Smooth muscle cell (in vitro differentiated cells): Measurements from ENCODE around the gene FOXF1. TPM values are rescaled to one million over a fixed set of nuclear protein-coding genes. Genes with fewer than 3 reads are reported as not detected.

Experiments used
- DNase-seq: peaks from one replicate; lab custom pipeline; 2025; ENCODE audit not compliant: unreplicated experiment; lab: John Stamatoyannopoulos, UW
- H2AFZ ChIP-seq: fragments of 200-600 bp; sonication (generic); 2 replicates; pipeline ENCODE4 v1.6.0; 2016; ENCODE audit warnings: antibody characterized with exemption, low read depth, mild to moderate bottlenecking
- H3F3A ChIP-seq: fragments of 200-600 bp; sonication (generic); 2 replicates; pipeline ENCODE4 v1.6.0; 2017; ENCODE audit warnings: antibody characterized with exemption, low read depth
- H3K27ac ChIP-seq: fragments of 200-600 bp; sonication (generic); 2 replicates; pipeline ENCODE4 v1.5.1; 2016; ENCODE audit warnings: low read depth, mild to moderate bottlenecking
- H3K27me3 ChIP-seq: fragments of 200-600 bp; sonication (generic); 2 replicates; pipeline ENCODE4 v1.6.1; 2016; ENCODE audit warnings: low read depth, mild to moderate bottlenecking
- H3K36me3 ChIP-seq: fragments of 200-600 bp; sonication (generic); 2 replicates; pipeline ENCODE4 v1.5.1; 2016; ENCODE audit warnings: low read depth
- H3K4me1 ChIP-seq: fragments of 200-600 bp; sonication (generic); 2 replicates; pipeline ENCODE4 v1.5.1; 2016; ENCODE audit warnings: low read depth
- H3K4me2 ChIP-seq: fragments of 200-600 bp; sonication (generic); 2 replicates; pipeline ENCODE4 v1.6.0; 2016; ENCODE audit warnings: mild to moderate bottlenecking
- H3K4me3 ChIP-seq: fragments of 200-600 bp; sonication (generic); 2 replicates; pipeline ENCODE4 v1.5.1; 2016; ENCODE audit warnings: mild to moderate bottlenecking
- H3K79me2 ChIP-seq: fragments of 200-600 bp; sonication (generic); 2 replicates; pipeline ENCODE4 v1.6.0; 2016; ENCODE audit warnings: low read depth, mild to moderate bottlenecking
- H3K9ac ChIP-seq: fragments of 200-600 bp; sonication (generic); 2 replicates; pipeline ENCODE4 v1.6.0; 2016; ENCODE audit warnings: low read depth
- H3K9me3 ChIP-seq: fragments of 200-600 bp; sonication (generic); replicated peaks from 2 replicates; pipeline ENCODE4 v1.5.1; 2016; ENCODE audit warnings: low read depth
- H4K20me1 ChIP-seq: fragments of 200-600 bp; sonication (generic); 2 replicates; pipeline ENCODE4 v1.6.0; 2016; ENCODE audit warnings: low read depth
- WGBS: methylation state at CpG from one replicate; pipeline ENCODE4 v1.1.7; 2016; ENCODE audit warnings: low lambda C conversion rate; 5-methylcytosine and 5-hydroxymethylcytosine counted together
- polyA plus RNA-seq: library from polyadenylated mRNA; unstranded; fragments of >200 nt; fragmentation: Nextera tagmentation; extraction: Ambion mirVana; gene quantifications from 2 replicates; pipeline ENCODE4 v1.2.1, GENCODE V29; 2016
- total RNA-seq: library from RNA; depleted of rRNA; stranded (reverse); fragments of >200 nt; gene quantifications from 2 replicates; pipeline ENCODE4 v1.2.3, GENCODE V29; 2014
- TF ChIP-seq, protein P1 (sequence below): fragments of 200-600 bp; sonication (generic); IDR thresholded peaks from 2 replicates; pipeline ENCODE4 v1.5.1; 2017; ENCODE audit warnings: borderline replicate concordance, mild to moderate bottlenecking, antibody characterized with exemption; ENCODE audit not compliant: insufficient read depth, poor library complexity, severe bottlenecking

FOXF1 gene
- total RNA-seq (15.6 and 24.7 TPM in 2 replicates), polyA plus RNA-seq (30.5 and 31.5 TPM in 2 replicates)

DNA sequence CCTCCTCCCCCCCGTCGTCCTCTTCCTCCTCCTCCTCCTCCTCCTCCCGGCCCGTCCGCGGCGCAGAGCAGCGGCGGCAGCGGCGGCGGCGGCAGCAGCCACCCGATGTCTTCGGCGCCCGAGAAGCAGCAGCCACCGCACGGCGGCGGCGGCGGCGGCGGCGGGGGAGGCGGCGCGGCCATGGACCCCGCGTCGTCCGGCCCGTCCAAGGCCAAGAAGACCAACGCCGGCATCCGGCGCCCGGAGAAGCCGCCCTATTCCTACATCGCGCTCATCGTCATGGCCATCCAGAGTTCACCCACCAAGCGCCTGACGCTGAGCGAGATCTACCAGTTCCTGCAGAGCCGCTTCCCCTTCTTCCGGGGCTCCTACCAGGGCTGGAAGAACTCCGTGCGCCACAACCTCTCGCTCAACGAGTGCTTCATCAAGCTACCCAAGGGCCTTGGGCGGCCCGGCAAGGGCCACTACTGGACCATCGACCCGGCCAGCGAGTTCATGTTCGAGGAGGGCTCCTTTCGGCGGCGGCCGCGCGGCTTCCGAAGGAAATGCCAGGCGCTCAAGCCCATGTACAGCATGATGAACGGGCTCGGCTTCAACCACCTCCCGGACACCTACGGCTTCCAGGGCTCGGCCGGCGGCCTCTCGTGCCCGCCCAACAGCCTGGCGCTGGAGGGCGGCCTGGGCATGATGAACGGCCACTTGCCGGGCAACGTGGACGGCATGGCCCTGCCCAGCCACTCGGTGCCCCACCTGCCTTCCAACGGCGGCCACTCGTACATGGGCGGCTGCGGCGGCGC, at the start of gene FOXF1:
Gene FOXF1, plus strand, starts transcription at position 63 of the 797 bp plus-strand sequence. Its CDS starts 43 bp downstream, at position 106.
- H3K27ac ChIP-seq: peak within 1 kb of the TSS; percentile 83
- peaks cover 11% of the 10 kb centered on the region for H3F3A ChIP-seq
- peaks cover 73% of the 10 kb centered on the region for H3K27me3 ChIP-seq
- peak within 1 kb of the TSS; percentile 73 for H3K4me3 ChIP-seq
- peak; percentile 72 for DNase-seq
- peak within 1 kb of the TSS; percentile 39 for H2AFZ ChIP-seq
- H3K4me1 ChIP-seq: peaks cover 13% of the 10 kb centered on the region
- H3K36me3 ChIP-seq: no peaks in the 10 kb centered on the region
- peaks cover 52% of the 10 kb centered on the region for H4K20me1 ChIP-seq
- no peaks in the 10 kb centered on the region for H3K9me3 ChIP-seq
- peak within 1 kb of the TSS; percentile 89 for H3K4me2 ChIP-seq
- WGBS: 2% methylated on average over 72 of the region's 89 CpGs
- H3K9ac ChIP-seq: peak within 1 kb of the TSS; percentile 85
- TF ChIP-seq, protein P1, sequence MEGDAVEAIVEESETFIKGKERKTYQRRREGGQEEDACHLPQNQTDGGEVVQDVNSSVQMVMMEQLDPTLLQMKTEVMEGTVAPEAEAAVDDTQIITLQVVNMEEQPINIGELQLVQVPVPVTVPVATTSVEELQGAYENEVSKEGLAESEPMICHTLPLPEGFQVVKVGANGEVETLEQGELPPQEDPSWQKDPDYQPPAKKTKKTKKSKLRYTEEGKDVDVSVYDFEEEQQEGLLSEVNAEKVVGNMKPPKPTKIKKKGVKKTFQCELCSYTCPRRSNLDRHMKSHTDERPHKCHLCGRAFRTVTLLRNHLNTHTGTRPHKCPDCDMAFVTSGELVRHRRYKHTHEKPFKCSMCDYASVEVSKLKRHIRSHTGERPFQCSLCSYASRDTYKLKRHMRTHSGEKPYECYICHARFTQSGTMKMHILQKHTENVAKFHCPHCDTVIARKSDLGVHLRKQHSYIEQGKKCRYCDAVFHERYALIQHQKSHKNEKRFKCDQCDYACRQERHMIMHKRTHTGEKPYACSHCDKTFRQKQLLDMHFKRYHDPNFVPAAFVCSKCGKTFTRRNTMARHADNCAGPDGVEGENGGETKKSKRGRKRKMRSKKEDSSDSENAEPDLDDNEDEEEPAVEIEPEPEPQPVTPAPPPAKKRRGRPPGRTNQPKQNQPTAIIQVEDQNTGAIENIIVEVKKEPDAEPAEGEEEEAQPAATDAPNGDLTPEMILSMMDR: no peak
- H3K79me2 ChIP-seq: peaks cover 51% of the 10 kb centered on the region

DNA sequence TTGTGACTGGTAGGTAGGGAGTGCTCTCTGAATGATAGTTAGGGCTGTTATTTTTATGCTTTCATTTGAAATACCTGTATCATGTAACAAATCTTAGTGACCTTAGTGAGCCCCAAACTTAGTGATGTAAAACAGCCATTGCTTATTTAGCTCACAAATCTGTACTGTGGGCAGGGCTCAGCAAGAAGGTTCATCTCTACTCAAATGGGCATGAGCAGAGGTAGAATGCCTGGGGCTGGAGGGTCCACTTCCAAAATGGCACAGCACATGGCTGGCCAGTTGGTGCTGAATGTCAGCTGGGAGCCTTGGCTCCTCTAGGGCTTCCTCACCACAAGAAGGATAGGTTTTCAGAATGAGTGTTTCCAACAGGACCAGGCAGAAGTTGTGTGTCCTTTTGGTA, 49.3 kb upstream of the FOXF1 start:
- no peak for DNase-seq
- TF ChIP-seq, protein P1: no peak
- Histone ChIP-seq H3K9me3 (no peaks in the 10 kb centered on the region), H3F3A (peaks cover 8% of the 10 kb centered on the region), H2AFZ (no peak overlapping the region), H3K27ac (no peak overlapping the region), H3K79me2 (no peaks in the 10 kb centered on the region), H3K36me3 (no peaks in the 10 kb centered on the region), H3K27me3 (no peaks in the 10 kb centered on the region), H3K4me2 (no peak overlapping the region), H3K4me3 (no peak overlapping the region), H4K20me1 (no peaks in the 10 kb centered on the region), H3K4me1 (no peaks in the 10 kb centered on the region), H3K9ac (no peak overlapping the region)

DNA sequence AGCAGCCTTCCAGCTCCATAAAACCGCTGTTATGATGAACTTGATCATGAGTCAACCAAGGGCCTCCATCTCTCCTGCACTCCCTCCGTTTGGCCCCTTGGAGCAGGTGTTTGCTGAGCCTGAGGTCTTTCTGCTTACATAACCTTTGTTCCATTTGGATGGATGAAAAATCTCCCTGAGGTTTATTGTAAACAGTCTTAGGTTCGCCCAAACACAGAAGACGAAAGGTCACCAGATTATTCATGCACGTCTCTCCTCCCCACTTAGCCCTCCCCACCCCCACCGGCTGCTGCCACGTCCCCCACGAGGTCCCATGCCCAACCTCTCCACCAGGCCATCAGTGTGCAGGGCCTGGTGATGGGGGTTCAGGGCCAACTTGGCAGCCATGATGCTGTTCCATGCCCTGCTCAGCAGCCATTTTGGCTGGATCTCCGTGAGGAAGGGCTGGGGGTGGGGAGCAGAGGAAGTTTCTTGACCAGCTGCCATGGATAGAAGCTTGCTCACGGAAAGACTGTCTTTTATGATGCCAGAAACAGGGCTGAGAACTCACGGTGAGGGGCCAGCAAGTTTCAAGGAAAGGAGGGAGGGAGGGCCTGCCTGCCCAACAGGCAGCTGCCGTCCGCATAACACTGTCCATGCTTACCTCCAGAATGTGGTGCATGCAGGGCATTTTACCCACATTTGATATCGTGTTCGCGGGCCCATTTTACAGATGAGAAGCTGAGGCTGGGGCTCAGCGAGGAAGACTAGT, 47.8 kb upstream of the FOXF1 start:
- H3K79me2 ChIP-seq: no peaks in the 10 kb centered on the region
- no peak overlapping the region for H3K4me2 ChIP-seq
- no peaks in the 10 kb centered on the region for H3K36me3 ChIP-seq
- TF ChIP-seq, protein P1: no peak
- peaks cover 8% of the 10 kb centered on the region for H3F3A ChIP-seq
- H3K9me3 ChIP-seq: no peaks in the 10 kb centered on the region
- no peaks in the 10 kb centered on the region for H3K4me1 ChIP-seq
- WGBS: 89% methylated on average over 17 of the region's 17 CpGs
- no peak overlapping the region for H3K4me3 ChIP-seq
- H3K9ac ChIP-seq: no peak overlapping the region
- H2AFZ ChIP-seq: no peak overlapping the region
- H3K27ac ChIP-seq: no peak overlapping the region
- DNase-seq: no peak
- no peaks in the 10 kb centered on the region for H3K27me3 ChIP-seq
- H4K20me1 ChIP-seq: no peaks in the 10 kb centered on the region
